SJCRH30 (cell line): ENCODE data around the gene CADM2. TPM values are rescaled to one million over a fixed set of nuclear protein-coding genes. Genes with fewer than 3 reads are reported as not detected.
"Not testable (repeated sequence)": the region's sequence is repeated elsewhere in the genome, so short reads cannot be mapped to it uniquely, and the experiment has no call there.

Experiments used
- DNase-seq, 2 experiments: peaks; one replicate each; pipeline ENCODE4 v3.0.0-alpha.2; 2015 to 2020
- H3K27ac ChIP-seq: fragments of 250-450 bp; sonication (Bioruptor Pico); 2 replicates; pipeline ENCODE4 v1.5.1; 2020; ENCODE audit warnings: mild to moderate bottlenecking, moderate library complexity
- H3K27me3 ChIP-seq: fragments of 250-450 bp; sonication (Bioruptor Pico); 2 replicates; pipeline ENCODE4 v1.5.1; 2020; ENCODE audit warnings: mild to moderate bottlenecking, moderate library complexity
- H3K36me3 ChIP-seq: fragments of 250-450 bp; sonication (Bioruptor Pico); 2 replicates; pipeline ENCODE4 v1.5.1; 2020; ENCODE audit warnings: mild to moderate bottlenecking, moderate library complexity
- H3K4me1 ChIP-seq: fragments of 250-450 bp; sonication (Bioruptor Pico); 2 replicates; pipeline ENCODE4 v1.5.1; 2020; ENCODE audit warnings: mild to moderate bottlenecking, moderate library complexity
- H3K4me3 ChIP-seq: fragments of 250-450 bp; sonication (Bioruptor Pico); 2 replicates; pipeline ENCODE4 v1.5.1; 2020; ENCODE audit warnings: mild to moderate bottlenecking, moderate library complexity
- H3K9me3 ChIP-seq: fragments of 250-450 bp; sonication (Bioruptor Pico); replicated peaks from 2 replicates; pipeline ENCODE4 v1.5.1; 2020; ENCODE audit warnings: mild to moderate bottlenecking, moderate library complexity
- total RNA-seq: library from RNA; depleted of rRNA; stranded (reverse); fragments of >200 nt; shearing (Covaris generic); gene quantifications from 2 replicates; pipeline ENCODE4 v1.2.3, GENCODE V29; 2014

CADM2 gene
- total RNA-seq, 1 experiment from 2014 or later = 20.8 TPM

GRCh38 chr3:85504129-85504784 lies 545.5 kb downstream of the CADM2 start:
- not testable (repeated sequence) for H3K9me3 ChIP-seq, H3K27me3 ChIP-seq, H3K27ac ChIP-seq, H3K4me3 ChIP-seq, DNase-seq, H3K36me3 ChIP-seq, H3K4me1 ChIP-seq

GRCh38 chr3:85504785-85505511 lies 546.2 kb downstream of the CADM2 start:
- H3K27ac ChIP-seq, DNase-seq, H3K4me3 ChIP-seq: not testable (repeated sequence)

GRCh38 chr3:85507052-85507451 lies 548.3 kb downstream of the CADM2 start:
- H3K27me3 ChIP-seq, H3K36me3 ChIP-seq, H3K9me3 ChIP-seq, H3K27ac ChIP-seq, H3K4me1 ChIP-seq, DNase-seq, H3K4me3 ChIP-seq: not testable (repeated sequence)

More at GRCh38 chr3:85504785-85505511, 546.2 kb downstream of the CADM2 start:
- H3K4me1 ChIP-seq, H3K36me3 ChIP-seq, H3K9me3 ChIP-seq, H3K27me3 ChIP-seq: not testable (repeated sequence)

GRCh38 chr3:85508659-85509058 lies 549.9 kb downstream of the CADM2 start:
- H3K9me3 ChIP-seq = no peaks in the 10 kb centered on the region; the same call in 1 of the 2 replicates
- no peaks in the 10 kb centered on the region for H3K27me3 ChIP-seq
- no peak overlapping the region for H3K27ac ChIP-seq
- no peaks in the 10 kb centered on the region for H3K36me3 ChIP-seq
- no peak overlapping the region for H3K4me3 ChIP-seq
- DNase-seq = no peak
- no peaks in the 10 kb centered on the region for H3K4me1 ChIP-seq

- H3K27ac ChIP-seq = no peak overlapping the region
- no peaks in the 10 kb centered on the region; the same call in 1 of the 2 replicates for H3K9me3 ChIP-seq
Measured at GRCh38 chr3:85516146-85516545, 557.4 kb downstream of the CADM2 start.

GRCh38 chr3:85524104-85524503 lies 565.3 kb downstream of the CADM2 start:
- Histone ChIP-seq H3K4me1 (no peaks in the 10 kb centered on the region), H3K27ac (no peak overlapping the region), H3K9me3 (no peaks in the 10 kb centered on the region), H3K4me3 (no peak overlapping the region), H3K27me3 (no peaks in the 10 kb centered on the region), H3K36me3 (no peaks in the 10 kb centered on the region)
- DNase-seq = no peak

More at GRCh38 chr3:85516146-85516545, 557.4 kb downstream of the CADM2 start:
- Histone ChIP-seq H3K27me3 (no peaks in the 10 kb centered on the region), H3K4me1 (no peaks in the 10 kb centered on the region), H3K36me3 (no peaks in the 10 kb centered on the region), H3K4me3 (no peak overlapping the region)
- DNase-seq = no peak

- Histone ChIP-seq H3K27ac (no peak overlapping the region), H3K4me1 (no peaks in the 10 kb centered on the region), H3K9me3 (no peaks in the 10 kb centered on the region), H3K4me3 (no peak overlapping the region), H3K36me3 (no peaks in the 10 kb centered on the region), H3K27me3 (no peaks in the 10 kb centered on the region)
- DNase-seq = no peak
Measured at GRCh38 chr3:85525264-85525663, 566.5 kb downstream of the CADM2 start.

- Histone ChIP-seq H3K36me3 (no peaks in the 10 kb centered on the region), H3K27ac (no peak overlapping the region), H3K4me3 (no peak overlapping the region), H3K9me3 (peaks cover 4% of the 10 kb centered on the region; the same call in 1 of the 2 replicates), H3K4me1 (no peaks in the 10 kb centered on the region), H3K27me3 (no peaks in the 10 kb centered on the region)
- DNase-seq = no peak
Measured at GRCh38 chr3:85533586-85533985, 574.8 kb downstream of the CADM2 start.

- no peaks in the 10 kb centered on the region for H3K36me3 ChIP-seq
- peaks cover 4% of the 10 kb centered on the region; the same call in 1 of the 2 replicates for H3K9me3 ChIP-seq
- H3K27ac ChIP-seq = no peak overlapping the region
- no peaks in the 10 kb centered on the region for H3K4me1 ChIP-seq
- no peak overlapping the region for H3K4me3 ChIP-seq
- H3K27me3 ChIP-seq = no peaks in the 10 kb centered on the region
- no peak for DNase-seq
Measured at GRCh38 chr3:85535517-85535916, 576.7 kb downstream of the CADM2 start.

- Histone ChIP-seq H3K4me3 (no peak overlapping the region), H3K36me3 (no peaks in the 10 kb centered on the region), H3K4me1 (no peaks in the 10 kb centered on the region), H3K27ac (no peak overlapping the region), H3K27me3 (no peaks in the 10 kb centered on the region), H3K9me3 (no peaks in the 10 kb centered on the region)
- no peak for DNase-seq
Measured at GRCh38 chr3:85539232-85539631, 580.4 kb downstream of the CADM2 start.

- no peaks in the 10 kb centered on the region for H3K36me3 ChIP-seq
- H3K4me3 ChIP-seq = no peak overlapping the region
- no peak overlapping the region for H3K27ac ChIP-seq
- no peak for DNase-seq
- H3K4me1 ChIP-seq = no peaks in the 10 kb centered on the region
- H3K9me3 ChIP-seq = no peaks in the 10 kb centered on the region
- H3K27me3 ChIP-seq = no peaks in the 10 kb centered on the region
Measured at GRCh38 chr3:85554153-85554552, 595.4 kb downstream of the CADM2 start.

- no peak for DNase-seq
- Histone ChIP-seq H3K4me1 (no peaks in the 10 kb centered on the region), H3K27me3 (no peaks in the 10 kb centered on the region), H3K9me3 (no peaks in the 10 kb centered on the region), H3K36me3 (no peaks in the 10 kb centered on the region), H3K27ac (no peak overlapping the region), H3K4me3 (no peak overlapping the region)
Measured at GRCh38 chr3:85560088-85560785, 601.4 kb downstream of the CADM2 start.

- Histone ChIP-seq H3K27me3 (no peaks in the 10 kb centered on the region), H3K27ac (no peak overlapping the region), H3K36me3 (no peaks in the 10 kb centered on the region), H3K9me3 (no peaks in the 10 kb centered on the region), H3K4me3 (no peak overlapping the region), H3K4me1 (no peaks in the 10 kb centered on the region)
- DNase-seq = peak; percentile 43 to 58
Measured at GRCh38 chr3:85567071-85567676, 608.4 kb downstream of the CADM2 start.

GRCh38 chr3:85570819-85571218 lies 612.0 kb downstream of the CADM2 start:
- H3K4me1 ChIP-seq = no peaks in the 10 kb centered on the region
- H3K27ac ChIP-seq = no peak overlapping the region
- no peak overlapping the region for H3K4me3 ChIP-seq
- no peaks in the 10 kb centered on the region for H3K27me3 ChIP-seq
- no peaks in the 10 kb centered on the region for H3K9me3 ChIP-seq
- H3K36me3 ChIP-seq = no peaks in the 10 kb centered on the region
- no peak for DNase-seq

GRCh38 chr3:85571835-85572234 lies 613.0 kb downstream of the CADM2 start:
- Histone ChIP-seq H3K4me1 (no peaks in the 10 kb centered on the region), H3K4me3 (no peak overlapping the region), H3K9me3 (no peaks in the 10 kb centered on the region), H3K36me3 (no peaks in the 10 kb centered on the region), H3K27ac (no peak overlapping the region), H3K27me3 (no peaks in the 10 kb centered on the region)
- no peak for DNase-seq
